ENCODE measurements around the gene DOCK10. TPM values are rescaled to one million over a fixed set of nuclear protein-coding genes. Genes with fewer than 3 reads are reported as not detected.

The DOCK10 gene
- polyA plus RNA-seq, 1 donor (not counting 4 experiments of a cell fraction or from before 2014, with no cell fraction given) = 2.5 TPM

- Histone ChIP-seq H3K27me3 (ENCODE audit: control insufficient read depth, extremely low read depth, insufficient read depth, low read length) (no peaks in the 10 kb centered on the region), H3K4me1 (ENCODE audit: control insufficient read depth, extremely low read depth, insufficient read depth, low read length) (peaks cover 13% of the 10 kb centered on the region), H2AFZ (ENCODE audit: control insufficient read depth, low read length) (no peak overlapping the region), H4K20me1 (ENCODE audit: control insufficient read depth, extremely low read depth, insufficient read depth, low read length) (no peaks in the 10 kb centered on the region), H3K9me3 (ENCODE audit: control insufficient read depth, low read depth, low read length) (no peaks in the 10 kb centered on the region), H3K36me3 (ENCODE audit: control insufficient read depth in 2 of 2, extremely low read depth in 1 of 2, insufficient read depth in 2 of 2, low read length in 2 of 2) (no peaks in the 10 kb centered on the region), H3K4me2 (ENCODE audit: control insufficient read depth, extremely low read depth, insufficient read depth, low read depth, low read length) (peak overlapping the region; percentile 71), H3K9me1 (ENCODE audit: control insufficient read depth, extremely low read depth, insufficient read depth, low read length) (no peaks in the 10 kb centered on the region), H3K4me3 (ENCODE audit: control insufficient read depth in 2 of 3, extremely low read depth in 1 of 3, insufficient read depth in 2 of 3, low read depth in 1 of 3, low read length in 3 of 3) (no peak overlapping the region), H3K9ac (ENCODE audit: control insufficient read depth, extremely low read depth, insufficient read depth, low read length) (no peak overlapping the region), H3K79me2 (ENCODE audit: control insufficient read depth, insufficient read depth, low read length) (no peaks in the 10 kb centered on the region), H3K27ac (ENCODE audit: control insufficient read depth, insufficient read depth, low read length) (no peak overlapping the region)
- DNase-seq (ENCODE audit: low read depth, low spot score) = no peak
- no peak for TF ChIP-seq EZH2 (IDR thresholded peaks at IDR 0.05; ENCODE audit: low read length)
- TF ChIP-seq, protein P1, sequence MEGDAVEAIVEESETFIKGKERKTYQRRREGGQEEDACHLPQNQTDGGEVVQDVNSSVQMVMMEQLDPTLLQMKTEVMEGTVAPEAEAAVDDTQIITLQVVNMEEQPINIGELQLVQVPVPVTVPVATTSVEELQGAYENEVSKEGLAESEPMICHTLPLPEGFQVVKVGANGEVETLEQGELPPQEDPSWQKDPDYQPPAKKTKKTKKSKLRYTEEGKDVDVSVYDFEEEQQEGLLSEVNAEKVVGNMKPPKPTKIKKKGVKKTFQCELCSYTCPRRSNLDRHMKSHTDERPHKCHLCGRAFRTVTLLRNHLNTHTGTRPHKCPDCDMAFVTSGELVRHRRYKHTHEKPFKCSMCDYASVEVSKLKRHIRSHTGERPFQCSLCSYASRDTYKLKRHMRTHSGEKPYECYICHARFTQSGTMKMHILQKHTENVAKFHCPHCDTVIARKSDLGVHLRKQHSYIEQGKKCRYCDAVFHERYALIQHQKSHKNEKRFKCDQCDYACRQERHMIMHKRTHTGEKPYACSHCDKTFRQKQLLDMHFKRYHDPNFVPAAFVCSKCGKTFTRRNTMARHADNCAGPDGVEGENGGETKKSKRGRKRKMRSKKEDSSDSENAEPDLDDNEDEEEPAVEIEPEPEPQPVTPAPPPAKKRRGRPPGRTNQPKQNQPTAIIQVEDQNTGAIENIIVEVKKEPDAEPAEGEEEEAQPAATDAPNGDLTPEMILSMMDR (optimal IDR thresholded peaks at IDR 0.05 in 1 of 3, IDR thresholded peaks at IDR 0.05 in 1 of 3, conservative IDR thresholded peaks at IDR 0.05 in 1 of 3; ENCODE audit: extremely low read depth in 1 of 3, insufficient read depth in 2 of 3, low read length in 3 of 3) = no peak
- peak; percentile 71 for FAIRE-seq
- dilution Hi-C loops (cut with MboI; ENCODE audit: extremely low pct_ligation_motif_present, low sequenced_read_pairs) = no loop called here
Measured at GRCh38 chr2:224860786-224861185, 181.5 kb downstream of the DOCK10 start.

GRCh38 chr2:224851811-224852210, 190.5 kb downstream of the DOCK10 start:
- H3K27ac ChIP-seq (ENCODE audit: control insufficient read depth, insufficient read depth, low read length) = no peak overlapping the region
- H3K4me1 ChIP-seq (ENCODE audit: control insufficient read depth, extremely low read depth, insufficient read depth, low read length) = peaks cover 23% of the 10 kb centered on the region
- H4K20me1 ChIP-seq (ENCODE audit: control insufficient read depth, extremely low read depth, insufficient read depth, low read length) = no peaks in the 10 kb centered on the region
- no peak overlapping the region for H2AFZ ChIP-seq (ENCODE audit: control insufficient read depth, low read length)
- H3K4me3 ChIP-seq (ENCODE audit: control insufficient read depth in 2 of 3, extremely low read depth in 1 of 3, insufficient read depth in 2 of 3, low read depth in 1 of 3, low read length in 3 of 3) = no peak overlapping the region
- peaks cover 6% of the 10 kb centered on the region for H3K9me1 ChIP-seq (ENCODE audit: control insufficient read depth, extremely low read depth, insufficient read depth, low read length)
- no peak for FAIRE-seq
- no peak for TF ChIP-seq EZH2 (IDR thresholded peaks at IDR 0.05; ENCODE audit: low read length)
- TF ChIP-seq, protein P1 (optimal IDR thresholded peaks at IDR 0.05 in 1 of 3, IDR thresholded peaks at IDR 0.05 in 1 of 3, conservative IDR thresholded peaks at IDR 0.05 in 1 of 3; ENCODE audit: extremely low read depth in 1 of 3, insufficient read depth in 2 of 3, low read length in 3 of 3) = no peak
- H3K9me3 ChIP-seq (ENCODE audit: control insufficient read depth, low read depth, low read length) = no peaks in the 10 kb centered on the region
- no peak overlapping the region for H3K4me2 ChIP-seq (ENCODE audit: control insufficient read depth, extremely low read depth, insufficient read depth, low read depth, low read length)
- H3K27me3 ChIP-seq (ENCODE audit: control insufficient read depth, extremely low read depth, insufficient read depth, low read length) = no peaks in the 10 kb centered on the region
- H3K36me3 ChIP-seq (ENCODE audit: control insufficient read depth in 2 of 2, extremely low read depth in 1 of 2, insufficient read depth in 2 of 2, low read length in 2 of 2) = no peaks in the 10 kb centered on the region
- H3K79me2 ChIP-seq (ENCODE audit: control insufficient read depth, insufficient read depth, low read length) = no peaks in the 10 kb centered on the region
- dilution Hi-C loops (cut with MboI; ENCODE audit: extremely low pct_ligation_motif_present, low sequenced_read_pairs) = no loop called here
- no peak for DNase-seq (ENCODE audit: low read depth, low spot score)
- no peak overlapping the region for H3K9ac ChIP-seq (ENCODE audit: control insufficient read depth, extremely low read depth, insufficient read depth, low read length)
